ENCODE measurements around the gene HOXC9. TPM values are rescaled to one million over a fixed set of nuclear protein-coding genes. Genes with fewer than 3 reads are reported as not detected.

Gene HOXC9
- total and polyA plus RNA-seq, 11 donors: not detected

DNA sequence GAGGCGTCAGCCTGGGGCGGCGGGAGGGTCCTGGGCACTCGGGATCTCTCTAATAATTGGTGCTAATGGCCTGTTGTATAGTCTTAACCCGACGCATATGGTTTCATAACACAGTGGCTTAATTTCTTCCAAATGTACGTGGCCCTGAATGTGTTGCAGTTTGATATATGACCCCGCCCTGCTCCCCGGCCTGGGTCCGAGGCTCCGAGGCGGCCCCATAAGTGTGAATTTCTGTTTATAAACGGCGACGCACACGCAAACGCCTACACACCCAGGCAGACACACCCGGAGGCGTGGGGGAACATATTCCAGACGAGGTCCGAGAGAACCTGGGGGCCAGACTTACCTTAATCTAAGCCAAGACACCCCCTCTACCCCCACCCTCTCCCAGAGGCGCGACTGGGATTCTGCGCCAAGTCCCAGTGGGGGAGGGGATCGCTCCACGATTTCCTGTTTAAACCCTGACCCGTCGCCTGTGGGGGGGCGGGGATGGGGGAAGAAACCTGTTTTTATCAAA lies 18.6 kb downstream of the HOXC9 start:
- 42 to 52% (median 48%) methylated on average over 23 to 29 of the region's 29 CpGs for WGBS, 4 donors
- Histone ChIP-seq H3K27me3 (peaks cover 43 to 97% (median 79%) of the 10 kb centered on the region in 9 donors), H3K4me1 (peaks cover 0 to 50% (median 24%) of the 10 kb centered on the region in 12 donors), H3K27ac (peak overlapping the region in 2 of 12 donors; percentile 24 to 25), H3K9me3 (no peaks in the 10 kb centered on the region), H3K36me3 (no peaks in the 10 kb centered on the region), H3K4me3 (peak overlapping the region in 7 of 12 donors; percentile 41 to 56 (median 49))
- TF ChIP-seq CTCF (IDR thresholded peaks at IDR 0.05) (no peak), POLR2A (IDR thresholded peaks at IDR 0.05) (no peak)
- DNase-seq (no peak), ATAC-seq (no peak)
- intact Hi-C loops (cut with DNase I): no loop called here

DNA sequence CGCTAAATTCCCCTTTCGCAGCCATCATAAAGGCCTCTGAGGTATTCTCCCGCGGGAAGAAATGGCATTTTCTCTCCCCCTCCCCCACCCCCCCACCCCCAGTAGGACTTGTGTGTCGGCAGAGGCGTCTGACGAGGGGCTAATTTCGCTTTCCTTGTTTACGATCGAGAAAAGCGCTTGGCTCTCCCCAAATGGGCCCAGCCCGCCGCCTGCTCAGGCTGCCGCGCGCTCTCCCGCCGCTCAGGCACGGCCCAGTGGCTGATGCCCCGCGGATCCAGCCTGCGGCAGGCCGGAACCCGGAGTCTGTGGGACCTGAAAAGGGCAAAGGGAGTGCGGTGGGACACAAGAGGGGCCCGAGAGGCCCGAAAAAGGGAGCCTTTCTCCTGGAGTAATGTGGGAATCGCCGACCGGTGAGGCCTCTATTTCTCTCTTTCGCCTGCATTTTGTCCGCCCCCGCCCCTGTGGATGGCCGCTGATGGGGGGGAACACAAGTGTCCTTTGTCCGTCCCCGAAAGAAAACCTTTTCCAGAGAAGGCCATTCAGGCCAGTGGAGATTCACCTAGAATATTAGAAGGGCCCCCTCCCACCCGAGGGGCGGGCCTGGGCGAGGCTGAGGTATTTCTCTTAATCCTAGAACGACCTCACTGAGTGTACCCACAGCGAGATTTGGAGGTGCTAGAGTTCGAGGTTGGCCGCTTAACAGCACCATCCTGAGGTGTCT lies 19.3 kb downstream of the HOXC9 start:
- Histone ChIP-seq H3K4me3 (peak overlapping the region in 2 of 12 donors; percentile 10 to 11), H3K27ac (peak overlapping the region in 8 of 12 donors; percentile 9 to 75 (median 46)), H3K27me3 (peaks cover 45 to 98% (median 78%) of the 10 kb centered on the region in 9 donors), H3K36me3 (no peaks in the 10 kb centered on the region), H3K9me3 (no peaks in the 10 kb centered on the region), H3K4me1 (peaks cover 0 to 48% (median 23%) of the 10 kb centered on the region in 12 donors)
- WGBS, 4 donors: 42 to 54% (median 45%) methylated on average over 29 to 43 of the region's 43 CpGs
- DNase-seq (no peak), ATAC-seq (no peak)
- TF ChIP-seq POLR2A (IDR thresholded peaks at IDR 0.05) (no peak), CTCF (IDR thresholded peaks at IDR 0.05) (no peak)
- intact Hi-C loops (cut with DNase I): no loop called here

DNA sequence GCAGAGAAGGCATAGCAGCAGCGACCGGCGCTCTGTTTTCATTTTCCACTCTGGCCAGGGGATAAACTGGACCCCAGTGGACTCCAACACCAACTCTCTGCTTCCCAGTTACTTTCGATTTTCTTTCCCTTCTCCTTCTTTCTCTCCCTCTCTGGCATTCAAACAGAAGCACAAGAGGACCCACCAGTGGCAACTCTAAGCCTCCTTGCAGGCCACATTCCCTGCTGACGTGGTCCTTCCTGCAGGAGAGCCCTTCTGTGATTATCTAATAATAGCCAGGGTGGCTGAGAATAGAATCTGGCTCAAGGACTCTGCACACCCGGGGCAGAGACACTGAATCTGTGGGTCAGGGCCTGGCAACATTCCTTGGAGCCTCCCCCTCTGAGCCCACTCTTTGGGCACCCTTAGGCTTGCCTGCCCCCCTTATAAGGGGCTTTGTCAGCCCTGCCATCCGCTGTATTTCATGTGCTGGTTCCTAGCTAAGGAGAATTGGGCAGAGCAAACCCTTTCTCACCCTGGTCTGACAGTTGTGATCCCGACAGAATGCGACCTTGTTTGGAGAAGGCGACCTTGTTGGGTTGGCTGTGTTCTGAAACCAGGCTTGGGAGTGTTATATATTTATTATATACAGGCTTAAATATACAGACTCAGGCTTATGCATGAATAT lies 20.1 kb downstream of the HOXC9 start:
- intact Hi-C loops (cut with DNase I): no loop called here

More for the DNA sequence above, 20.1 kb downstream of the HOXC9 start:
- no peak overlapping the region for H3K4me3 ChIP-seq
- TF ChIP-seq POLR2A (IDR thresholded peaks at IDR 0.05): no peak
- TF ChIP-seq CTCF (IDR thresholded peaks at IDR 0.05): no peak
- WGBS, 4 donors: 27 to 31% (median 27%) methylated on average over 10 of the region's 10 CpGs
- H3K4me1 ChIP-seq: peaks cover 0 to 44% (median 22%) of the 10 kb centered on the region in 12 donors
- ATAC-seq: peak; percentile 85 to 89 (median 86)
- peak in 3 of 5 donors; percentile 42 to 70 (median 59) for DNase-seq
- H3K27me3 ChIP-seq: peaks cover 38 to 98% (median 77%) of the 10 kb centered on the region in 9 donors
- no peaks in the 10 kb centered on the region for H3K9me3 ChIP-seq
- H3K36me3 ChIP-seq: no peaks in the 10 kb centered on the region
- H3K27ac ChIP-seq: peak overlapping the region in 10 of 12 donors; percentile 35 to 75 (median 54)
